SKM-1 treated with dmso at 0.1 percent for 144 hours (cell line): ENCODE results near the gene ADAMTSL5.
"Not testable (repeated sequence)": the region's sequence is repeated elsewhere in the genome, so short reads cannot be mapped to it uniquely, and the experiment has no call there.

Experiments
- DNase-seq: peaks from one replicate; lab custom pipeline; 2025; ENCODE audit not compliant: unreplicated experiment; lab: John Stamatoyannopoulos, UW

The ADAMTSL5 gene

DNA sequence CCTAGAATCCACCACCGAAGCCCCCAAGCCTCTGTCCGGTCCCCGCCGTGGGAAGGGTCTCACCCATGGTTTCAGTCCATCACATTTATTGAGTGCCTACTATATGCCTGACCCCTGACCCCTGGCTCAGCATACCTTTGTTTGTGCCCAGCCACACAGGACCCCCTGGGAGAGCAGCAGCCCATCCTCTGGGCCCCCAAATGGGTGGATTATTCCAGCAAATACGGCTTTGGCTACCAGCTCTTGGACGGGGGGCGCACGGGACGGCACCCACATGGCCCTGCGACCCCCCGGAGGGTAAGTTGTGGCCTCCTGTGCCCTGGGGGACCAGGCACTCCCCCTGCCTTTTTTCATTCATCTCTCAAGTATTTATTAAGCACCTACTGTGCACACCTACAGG, 18.8 kb upstream of the ADAMTSL5 start:
- DNase-seq: no peak

DNA sequence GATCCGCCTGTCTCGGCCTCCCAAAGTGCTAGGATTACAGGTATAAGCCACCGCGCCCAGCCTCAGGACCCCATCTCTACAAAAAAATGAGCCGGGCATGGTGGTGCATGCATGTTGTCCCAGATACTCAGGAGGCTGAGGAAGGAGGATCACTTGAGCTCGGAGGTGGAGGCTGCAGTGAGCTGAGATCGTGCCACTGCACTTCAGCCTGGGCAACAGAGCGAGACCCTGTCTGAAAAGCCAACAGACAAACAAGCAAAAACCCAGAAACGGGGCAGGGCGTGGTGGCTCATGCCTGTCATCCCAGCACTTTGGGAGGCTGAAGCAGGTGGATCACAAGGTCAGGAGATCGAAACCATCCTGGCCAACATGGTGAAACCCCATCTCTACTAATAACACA, 18.0 kb upstream of the ADAMTSL5 start:
- not testable (repeated sequence) for DNase-seq

DNA sequence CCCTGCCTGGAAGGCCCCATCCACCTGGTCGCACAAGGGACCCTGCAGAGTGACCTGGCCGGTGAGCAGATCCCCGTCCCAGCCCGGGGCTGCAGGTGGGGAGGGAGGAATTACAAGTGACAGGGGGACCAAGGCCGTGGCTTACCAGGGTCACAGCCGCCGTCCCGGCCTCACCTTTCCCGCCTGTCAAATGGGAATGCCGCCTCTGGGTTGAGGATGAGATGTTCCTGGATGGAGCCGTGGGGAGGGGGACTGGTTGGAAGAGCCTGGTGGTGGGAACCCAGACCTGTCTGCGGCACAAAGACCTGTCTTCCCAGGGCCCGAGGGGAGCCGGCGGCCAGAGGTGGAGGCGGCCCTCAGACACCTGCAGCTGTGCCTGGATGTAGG, 16.6 kb upstream of the ADAMTSL5 start:
- no peak for DNase-seq

DNA sequence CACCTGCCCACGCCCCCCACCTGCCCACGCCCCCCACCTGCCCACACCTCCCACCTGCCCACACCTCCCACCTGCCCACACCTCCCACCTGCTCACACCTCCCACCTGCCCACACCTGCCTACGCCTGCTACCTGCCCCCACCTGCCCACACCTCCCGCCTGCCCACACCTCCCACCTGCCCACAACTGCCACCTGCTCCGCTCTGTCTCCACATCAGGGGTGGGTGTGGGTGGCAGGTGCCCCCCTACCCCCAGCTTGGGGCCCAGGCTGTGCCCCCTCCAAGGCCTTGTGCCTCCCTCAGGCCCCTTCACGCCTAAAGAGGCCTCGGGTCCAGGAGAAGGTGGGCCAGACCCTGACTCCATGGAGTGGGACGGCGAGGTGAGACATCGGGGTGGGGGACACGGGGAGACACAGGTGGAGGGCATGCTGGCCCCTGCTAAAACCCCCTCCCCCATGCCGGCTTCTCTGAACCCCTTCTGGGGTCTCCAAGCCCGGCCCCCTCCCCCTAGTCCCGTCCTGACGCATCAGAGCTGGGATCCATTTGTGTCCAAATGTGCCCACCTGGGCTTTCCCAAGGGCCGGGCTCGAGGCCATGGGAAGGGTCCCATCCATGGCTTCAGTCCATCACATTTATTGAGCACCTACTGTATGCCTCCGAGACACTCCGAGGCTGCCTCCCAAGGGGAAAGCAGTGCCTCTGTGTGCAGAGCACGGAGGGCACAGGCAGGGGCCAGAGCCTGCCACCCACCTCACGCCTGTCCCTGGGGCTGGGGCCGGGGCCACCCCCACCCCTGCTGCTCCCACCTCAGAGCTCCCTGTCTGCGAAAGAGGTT, 16.0 kb upstream of the ADAMTSL5 start:
- DNase-seq: no peak

DNA sequence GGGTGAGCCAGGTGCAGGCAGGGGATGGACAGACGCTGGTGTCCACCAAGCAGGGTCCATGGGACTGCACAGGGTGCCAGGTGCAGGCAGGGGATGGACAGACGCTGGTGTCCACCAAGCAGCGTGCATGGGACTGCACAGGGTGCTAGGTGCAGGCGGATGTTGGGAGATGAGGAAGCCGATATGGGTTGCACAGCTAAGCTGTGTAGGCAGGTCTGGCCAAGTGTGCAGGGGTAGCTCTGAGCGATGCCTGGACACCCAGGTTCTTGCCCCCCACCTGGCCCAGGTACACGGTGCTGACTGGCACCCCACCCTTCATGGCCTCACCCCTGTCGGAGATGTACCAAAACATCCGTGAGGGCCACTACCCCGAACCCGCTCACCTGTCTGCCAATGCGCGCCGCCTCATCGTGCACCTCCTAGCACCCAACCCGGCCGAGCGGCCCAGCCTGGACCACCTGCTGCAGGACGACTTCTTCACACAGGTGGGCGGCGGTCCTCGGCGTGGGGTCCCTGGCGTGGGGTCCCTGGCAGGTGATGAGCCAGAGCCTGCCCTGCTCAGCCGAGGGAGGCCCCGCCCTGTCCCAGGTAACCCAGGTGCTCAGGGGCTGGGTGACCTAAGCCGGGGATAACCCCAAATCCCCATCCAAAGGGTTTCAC, 15.0 kb upstream of the ADAMTSL5 start:
- no peak for DNase-seq

DNA sequence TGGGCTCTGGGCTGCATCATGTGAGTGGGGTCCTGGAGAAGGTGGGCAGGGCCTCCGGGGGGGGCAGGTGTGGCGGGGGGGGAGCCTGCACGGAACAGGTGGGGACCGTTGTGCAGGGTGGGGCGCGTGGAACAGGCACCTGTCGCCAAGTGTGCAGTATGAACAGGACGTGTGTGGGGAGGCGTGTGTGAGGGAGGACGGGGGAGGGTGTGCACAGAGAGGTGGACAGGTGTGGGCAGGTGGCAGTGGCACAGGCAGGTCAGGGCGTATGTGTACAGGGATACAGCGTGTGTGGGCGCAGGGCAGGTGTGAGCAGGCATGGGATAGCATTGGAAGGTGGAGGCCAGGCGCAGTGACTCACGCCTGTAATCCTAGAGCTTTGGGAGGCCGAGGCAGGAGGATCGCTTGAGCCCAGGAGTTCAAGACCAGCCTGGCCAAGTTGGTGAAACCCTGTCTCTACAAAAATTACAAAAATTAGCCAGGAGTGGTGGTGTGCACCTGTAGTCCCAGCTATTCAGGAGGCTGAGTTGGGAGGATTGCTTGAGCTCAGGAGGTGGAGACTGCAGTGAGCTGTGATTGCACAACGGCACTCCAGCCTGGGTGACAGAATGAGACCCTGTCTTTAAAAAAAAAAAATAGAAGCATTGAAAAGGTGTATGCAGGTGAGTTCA, 14.3 kb upstream of the ADAMTSL5 start:
- no peak for DNase-seq

DNA sequence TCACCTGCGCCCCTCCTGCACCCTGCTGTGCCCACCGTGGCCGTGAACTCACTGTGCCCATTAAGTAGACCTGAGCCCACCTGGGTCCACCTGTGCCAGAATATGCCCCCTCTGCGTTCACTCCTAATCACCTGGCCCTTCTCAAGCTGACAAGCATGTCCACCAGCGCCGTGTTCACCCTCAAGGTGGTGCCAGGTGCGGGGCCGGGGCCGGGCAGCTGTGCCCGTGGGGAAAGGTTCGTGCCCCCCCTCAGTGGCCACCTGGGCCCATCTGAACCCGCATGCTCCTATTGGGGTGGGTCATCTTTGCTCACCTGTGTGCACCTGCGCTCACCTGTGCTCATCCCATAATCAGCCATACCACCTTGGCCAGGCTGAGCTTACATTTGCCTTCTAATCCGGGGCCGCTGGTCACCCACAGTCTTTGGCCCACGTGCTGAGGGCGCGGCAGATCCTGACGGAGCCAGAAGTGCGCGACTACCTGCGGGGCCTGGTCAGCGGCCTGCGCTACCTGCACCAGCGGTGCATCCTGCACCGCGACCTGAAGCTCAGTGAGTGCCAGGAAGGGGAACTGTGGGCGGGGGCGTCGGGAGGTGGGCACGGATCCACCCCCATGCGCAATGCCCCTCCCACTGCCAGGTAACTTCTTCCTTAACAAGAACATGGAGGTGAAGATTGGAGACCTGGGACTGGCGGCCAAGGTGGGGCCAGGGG, 13.4 kb upstream of the ADAMTSL5 start:
- DNase-seq: no peak

DNA sequence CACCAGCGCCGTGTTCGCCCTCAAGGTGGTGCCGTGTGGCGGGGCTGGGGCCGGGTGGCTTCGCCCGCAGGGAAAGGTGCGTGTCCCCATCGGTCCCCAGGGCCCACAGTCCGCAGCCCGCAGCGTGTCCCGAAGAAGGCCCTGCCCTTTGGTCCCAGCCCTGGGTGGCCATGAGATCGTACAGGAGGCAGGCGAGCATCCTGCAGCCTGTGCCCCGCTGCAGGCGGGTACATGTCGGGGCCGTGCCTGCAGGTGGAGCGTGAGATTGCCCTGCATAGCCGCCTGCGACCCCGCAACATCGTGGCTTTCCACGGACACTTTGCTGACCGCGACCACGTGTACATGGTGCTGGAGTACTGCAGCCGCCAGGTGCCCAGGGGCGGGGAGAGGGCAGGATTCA, 12.5 kb upstream of the ADAMTSL5 start:
- no peak for DNase-seq

DNA sequence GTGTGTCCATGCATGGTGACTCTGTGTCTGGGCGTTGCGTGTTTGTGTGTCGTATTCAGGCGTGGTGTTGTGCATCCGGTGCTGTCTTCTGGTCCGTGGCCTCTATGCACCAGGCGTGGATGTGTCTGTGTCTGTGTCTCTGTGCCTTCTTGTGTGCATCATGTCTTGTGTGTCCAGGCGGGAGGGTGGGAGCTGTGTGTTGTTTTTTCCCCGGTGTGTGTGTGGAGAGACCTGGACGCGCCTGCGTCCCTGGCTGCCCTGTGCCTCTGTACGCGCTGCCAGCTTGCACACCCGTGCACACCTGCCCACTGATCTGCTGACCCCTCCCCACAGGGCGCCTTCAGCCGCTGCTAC, 12.1 kb upstream of the ADAMTSL5 start:
- no peak for DNase-seq

DNA sequence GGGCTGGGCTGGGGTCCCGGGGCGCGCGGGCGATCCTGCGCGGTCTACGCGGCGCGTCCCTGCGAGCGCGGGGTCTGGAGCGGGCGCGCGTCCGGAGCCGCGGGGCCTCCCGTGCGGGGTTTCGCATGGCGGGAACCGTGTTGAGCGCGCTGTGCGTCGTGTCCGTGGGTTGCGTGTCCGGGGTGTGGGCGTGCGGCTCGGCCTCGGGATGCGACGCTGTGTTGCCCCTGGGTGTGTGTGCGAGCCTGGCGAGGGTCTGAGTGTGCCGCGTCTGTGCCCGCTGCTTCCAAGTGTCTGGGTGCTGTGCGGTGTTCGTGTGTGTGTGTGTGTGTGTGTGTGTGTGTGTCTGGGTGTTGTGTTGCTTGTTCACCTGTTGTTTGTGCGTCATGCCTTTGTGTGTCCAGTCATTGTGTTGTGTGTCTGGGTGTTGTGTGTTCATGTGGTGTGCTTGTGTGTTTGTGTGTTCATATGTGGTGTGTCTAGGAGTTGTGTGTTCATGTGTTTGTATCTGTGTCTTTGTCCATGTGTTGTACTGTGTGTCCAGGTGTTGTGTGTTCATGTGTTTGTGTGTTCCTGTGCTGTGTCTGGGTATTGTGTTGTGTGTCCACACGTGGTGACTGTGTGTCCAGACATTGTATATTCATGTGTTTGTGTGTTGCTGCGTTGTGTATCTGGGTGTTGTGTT, 11.6 kb upstream of the ADAMTSL5 start:
- DNase-seq: no peak

DNA sequence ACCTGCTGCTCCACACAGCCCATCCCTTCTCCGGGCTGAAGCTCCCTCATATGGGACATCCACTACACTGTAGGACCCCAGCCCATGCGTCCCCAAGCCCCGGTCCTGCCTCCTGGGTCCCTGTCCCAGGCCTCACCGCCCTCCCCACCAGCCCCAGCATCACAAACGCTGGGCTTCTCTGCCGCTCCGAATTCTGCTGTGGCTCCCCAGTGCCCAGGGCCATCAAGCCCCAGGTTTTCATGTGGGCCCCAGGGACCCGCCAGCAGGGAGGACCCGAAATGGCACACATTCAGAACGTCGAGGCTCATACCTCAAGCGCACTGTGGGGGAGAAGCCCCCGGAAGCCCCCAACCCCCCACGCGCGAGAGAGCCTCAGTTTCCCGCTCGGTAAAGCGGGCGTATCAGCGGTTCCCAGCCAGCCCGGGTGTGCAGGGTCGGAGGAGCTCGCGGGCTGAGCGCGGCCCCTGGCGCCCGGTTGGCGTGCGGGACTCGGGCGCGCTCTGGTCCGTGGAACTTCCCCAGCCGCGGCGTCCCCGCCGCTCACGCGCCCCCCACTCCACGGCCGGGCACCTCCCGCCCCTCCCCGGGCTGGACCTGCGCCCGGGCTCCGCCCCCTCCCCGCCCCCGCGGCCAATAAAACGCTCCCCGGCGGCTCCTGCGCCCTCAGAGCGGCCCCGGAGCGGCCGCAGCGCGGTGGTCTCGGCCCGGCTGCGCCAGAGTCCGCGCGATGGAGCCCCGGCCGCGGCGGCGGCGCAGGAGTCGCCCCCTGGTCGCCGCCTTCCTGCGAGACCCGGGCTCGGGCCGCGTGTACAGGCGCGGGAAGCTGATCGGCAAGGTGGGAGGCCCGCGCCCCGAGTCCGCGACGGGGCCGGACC, 10.8 kb upstream of the ADAMTSL5 start, which contains the start of gene PLK5:
Gene PLK5, plus strand, starts transcription at position 666 of the 875 bp plus-strand sequence. CDS start 2,920 bp downstream, outside the sequence.
- no peak for DNase-seq

DNA sequence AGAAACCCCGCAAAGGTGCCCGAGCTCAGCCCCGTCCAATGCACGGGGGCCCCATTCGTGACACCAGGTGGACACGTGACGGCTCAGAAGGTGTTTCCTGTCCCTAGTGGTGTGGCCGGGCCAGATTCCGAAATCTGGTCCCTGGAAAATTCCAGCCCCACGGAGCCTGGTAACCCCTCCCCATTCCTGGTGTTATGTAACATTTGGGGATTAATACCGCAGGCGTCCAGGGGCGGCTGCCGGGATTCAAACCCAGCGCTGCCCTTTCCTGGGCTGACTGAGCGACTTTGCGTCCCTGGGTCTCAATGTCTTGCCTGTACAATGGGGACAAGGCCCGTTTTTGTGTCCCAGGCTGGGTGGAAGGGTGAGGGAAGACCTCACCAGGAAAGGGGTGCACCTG, 10.0 kb upstream of the ADAMTSL5 start:
- DNase-seq: no peak

DNA sequence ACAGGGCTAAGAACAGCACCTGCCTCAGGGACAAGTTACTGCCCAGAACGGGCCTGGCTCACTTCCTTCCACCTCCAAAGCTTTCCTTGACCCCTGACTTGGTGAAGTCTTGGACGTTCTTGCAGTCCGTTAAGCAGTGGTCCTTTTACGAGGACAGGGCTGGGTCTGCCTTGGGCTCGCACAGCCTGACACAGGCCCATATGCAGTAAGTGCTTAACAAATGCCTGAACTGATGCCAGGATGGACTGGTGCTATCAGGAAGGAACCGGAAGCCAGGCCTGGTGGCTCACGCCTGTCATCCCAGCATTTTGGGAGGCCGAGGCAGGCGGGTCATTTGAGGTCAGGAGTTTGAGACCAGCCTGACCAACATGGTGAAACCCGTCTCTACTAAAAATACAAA, 9.2 kb upstream of the ADAMTSL5 start:
- DNase-seq: no peak

DNA sequence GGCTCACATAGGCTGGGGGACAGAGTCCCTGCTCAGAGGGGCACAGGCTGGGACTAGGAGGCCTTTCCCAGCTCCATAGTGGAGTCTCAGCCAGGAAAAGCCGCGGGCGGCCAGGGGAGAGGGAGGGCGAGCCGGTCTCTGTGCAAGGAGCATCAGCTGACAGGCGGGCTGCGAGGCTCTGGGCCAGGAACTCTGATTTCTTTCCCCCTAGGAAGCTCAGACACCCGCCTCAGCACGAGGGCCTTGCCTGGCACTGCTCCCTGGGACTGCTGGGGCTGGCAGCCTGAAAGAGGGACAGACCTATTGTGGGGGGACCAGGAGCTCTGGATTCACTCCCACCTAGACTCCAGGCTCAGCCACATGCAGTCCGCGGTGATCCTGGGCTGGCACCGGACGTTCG, 8.8 kb upstream of the ADAMTSL5 start:
- DNase-seq: no peak

DNA sequence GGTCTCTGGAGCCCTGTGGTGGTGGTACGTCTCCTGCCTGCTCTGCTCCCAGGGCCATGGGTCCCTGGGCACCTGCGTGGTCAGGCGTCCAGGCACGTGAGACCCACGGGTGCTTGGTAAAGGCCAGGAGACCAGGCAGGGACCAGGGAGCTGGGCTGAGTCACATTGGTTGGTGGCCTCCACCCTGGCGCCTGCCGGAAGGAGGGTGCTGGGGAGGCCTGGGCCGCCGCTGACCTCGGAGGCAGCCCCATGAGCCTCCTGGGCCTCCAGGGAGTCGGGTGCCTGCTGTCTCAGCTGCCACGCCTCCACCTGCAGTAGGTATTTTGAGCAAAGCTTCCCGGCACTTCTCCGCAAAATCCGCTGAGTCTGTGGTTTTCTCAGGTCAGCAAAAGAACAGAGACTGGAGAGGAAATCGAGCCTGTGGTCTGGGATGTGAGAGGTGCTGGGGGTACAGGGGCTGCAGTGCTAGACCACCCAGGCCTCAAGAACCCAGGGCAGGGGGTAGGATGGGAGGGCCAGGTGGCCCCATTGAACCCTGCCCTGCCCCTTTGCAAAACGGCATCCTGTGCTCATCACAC, 7.5 kb upstream of the ADAMTSL5 start:
- DNase-seq: no peak

DNA sequence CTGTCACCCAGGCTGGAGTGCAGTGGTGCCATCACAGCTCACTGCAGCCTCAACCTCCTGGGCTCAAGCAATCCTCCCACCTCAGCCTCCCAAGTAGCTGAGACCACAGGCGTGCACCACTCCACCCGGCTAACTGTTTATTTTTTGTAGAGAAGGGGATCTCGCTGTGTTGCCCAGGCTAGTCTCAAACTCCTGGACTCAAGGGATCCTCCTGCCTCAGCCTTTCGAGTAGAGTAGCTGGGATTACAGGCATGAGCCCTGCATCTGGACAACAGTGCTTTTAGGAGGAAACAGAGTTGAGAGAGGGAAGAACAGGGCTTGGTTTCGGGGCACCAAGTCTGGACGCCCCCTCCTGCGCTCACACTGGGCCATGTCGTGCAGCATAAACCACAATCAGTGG, 7.0 kb upstream of the ADAMTSL5 start:
- DNase-seq: not testable (repeated sequence)

DNA sequence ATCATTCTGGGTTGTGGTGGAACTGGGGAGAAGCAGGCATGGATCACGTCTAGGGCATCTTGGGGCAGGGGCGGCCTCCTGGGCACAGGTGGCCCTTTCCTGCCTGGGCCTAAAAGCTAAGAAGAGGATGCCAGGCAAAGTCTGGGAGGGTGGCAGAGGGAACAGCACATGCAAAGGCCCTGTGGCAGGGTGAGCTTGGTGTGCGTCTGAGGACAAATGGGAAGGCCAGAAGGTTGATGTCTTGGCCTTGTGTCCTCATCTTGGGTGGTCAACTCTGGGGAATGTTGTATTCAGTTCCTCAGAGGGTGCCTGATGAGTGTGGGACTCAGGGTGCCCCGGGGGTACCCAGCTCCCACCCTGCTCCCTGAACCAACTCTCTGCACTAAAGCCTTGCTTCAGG, 5.7 kb upstream of the ADAMTSL5 start:
- no peak for DNase-seq

DNA sequence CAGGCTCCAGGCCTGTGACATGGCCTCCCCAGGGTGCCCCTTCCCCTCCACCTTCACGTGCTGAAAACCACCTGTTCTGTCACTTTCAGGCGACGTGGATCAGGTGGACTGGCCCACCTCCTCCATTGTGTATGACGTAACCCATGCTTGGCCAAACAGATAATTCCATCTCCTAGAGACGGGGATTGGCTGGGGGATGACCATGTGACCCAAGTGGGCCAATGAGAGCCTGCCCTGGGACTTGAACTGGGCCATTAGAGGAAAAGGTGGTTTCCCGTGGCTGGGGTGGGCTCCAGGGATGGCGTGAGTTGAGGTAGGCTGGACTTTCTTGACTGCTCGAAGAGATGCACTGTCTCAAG, 3.6 kb upstream of the ADAMTSL5 start:
- no peak for DNase-seq

DNA sequence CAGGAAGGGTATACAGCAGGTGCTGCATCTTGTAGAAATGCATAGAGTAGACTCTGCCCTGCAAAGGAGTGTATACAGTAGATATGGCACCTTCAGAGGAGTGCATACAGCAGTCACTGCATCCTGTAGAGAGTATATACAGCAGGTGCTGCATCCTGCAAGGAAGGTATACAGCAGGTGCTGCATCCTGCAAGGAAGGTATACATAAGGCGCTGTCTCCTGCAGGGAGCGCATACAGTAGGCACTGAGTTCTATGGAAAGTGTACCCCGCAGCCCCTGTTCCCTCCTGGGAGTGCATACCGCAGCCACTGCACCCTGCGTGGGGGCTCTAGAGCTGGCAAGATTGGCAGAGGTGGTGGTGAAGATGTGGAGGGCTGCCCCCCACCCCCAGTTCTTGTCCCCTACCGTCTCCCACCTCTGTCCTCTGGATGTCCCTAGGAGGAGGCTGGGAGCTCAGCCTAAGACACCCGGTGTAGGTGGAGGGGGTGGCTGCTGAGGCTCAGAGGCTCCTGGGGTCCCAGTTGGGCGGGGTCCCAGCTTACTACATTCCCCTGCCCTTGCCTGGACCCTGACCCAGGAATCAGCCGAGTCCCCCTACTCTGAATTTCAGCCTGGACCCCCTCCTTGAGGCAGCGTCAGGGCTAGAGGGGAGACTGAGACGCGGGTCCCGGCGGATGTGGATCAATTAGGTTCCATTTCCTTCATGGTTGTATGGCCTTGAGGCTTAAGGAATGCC, 2.3 kb upstream of the ADAMTSL5 start:
- DNase-seq: no peak
